Loucy (cell line): ENCODE results near the gene SSTR3.

Experiments used
- CTCF ChIP-seq: fragments of 200-600 bp; sonication (generic); conservative IDR thresholded peaks from 2 replicates; pipeline ENCODE4 v1.5.1; 2014; ENCODE audit warnings: mild to moderate bottlenecking, antibody characterized with exemption, low read length
- EZH2phosphoT487 ChIP-seq: fragments of 200-600 bp; IDR thresholded peaks from 2 replicates; pipeline ENCODE4 v1.6.1; 2018; ENCODE audit warnings: antibody characterized with exemption, mild to moderate bottlenecking, moderate library complexity, borderline replicate concordance

- no peak for TF ChIP-seq CTCF
- no peak for TF ChIP-seq EZH2phosphoT487
These were observed 21.7 kb upstream of the SSTR3 start for GRCh38 chr22:37233751-37234631.
